ENCODE data around the gene PCSK5.
A peak's percentile ranks its signal among the peaks of the same experiment; 100 is the strongest.
"Not testable (repeated sequence)": the region's sequence is repeated elsewhere in the genome, so short reads cannot be mapped to it uniquely, and the experiment has no call there.

The PCSK5 gene

GRCh38 chr9:75891277-75891741, 836 bp downstream of the PCSK5 start:
- DNase-seq: no peak

GRCh38 chr9:75891771-75892215, 1.3 kb downstream of the PCSK5 start:
- no peak for DNase-seq

- no peak for DNase-seq
Measured at GRCh38 chr9:75892216-75892911, 1.9 kb downstream of the PCSK5 start.

- DNase-seq: no peak
Measured at GRCh38 chr9:75893106-75893505, 2.6 kb downstream of the PCSK5 start.

- DNase-seq: no peak
Measured at GRCh38 chr9:75894566-75894965, 4.1 kb downstream of the PCSK5 start.

- DNase-seq: no peak
Measured at GRCh38 chr9:75895112-75895511, 4.6 kb downstream of the PCSK5 start.

GRCh38 chr9:75896193-75896592, 5.7 kb downstream of the PCSK5 start:
- no peak for DNase-seq

- DNase-seq: not testable (repeated sequence)
Measured at GRCh38 chr9:75900893-75901524, 10.5 kb downstream of the PCSK5 start.

- DNase-seq: no peak
Measured at GRCh38 chr9:75903785-75904360, 13.4 kb downstream of the PCSK5 start.

- DNase-seq: no peak
Measured at GRCh38 chr9:75904364-75904763, 13.9 kb downstream of the PCSK5 start.

GRCh38 chr9:75906531-75906930, 16.1 kb downstream of the PCSK5 start:
- peak; percentile 17 for DNase-seq

- DNase-seq: no peak
Measured at GRCh38 chr9:75907329-75907728, 16.9 kb downstream of the PCSK5 start.

GRCh38 chr9:75907923-75908322, 17.4 kb downstream of the PCSK5 start:
- DNase-seq: no peak

- DNase-seq: peak; percentile 81
Measured at GRCh38 chr9:75909776-75910175, 19.3 kb downstream of the PCSK5 start.

GRCh38 chr9:75910731-75911130, 20.3 kb downstream of the PCSK5 start:
- no peak for DNase-seq

- DNase-seq: no peak
Measured at GRCh38 chr9:75911390-75911789, 20.9 kb downstream of the PCSK5 start.

- no peak for DNase-seq
Measured at GRCh38 chr9:75912951-75913350, 22.5 kb downstream of the PCSK5 start.

GRCh38 chr9:75914002-75914401, 23.5 kb downstream of the PCSK5 start:
- no peak for DNase-seq

GRCh38 chr9:75914883-75915452, 24.5 kb downstream of the PCSK5 start:
- no peak for DNase-seq

GRCh38 chr9:75918154-75918553, 27.7 kb downstream of the PCSK5 start:
- DNase-seq: no peak

- no peak for DNase-seq
Measured at GRCh38 chr9:75918909-75919308, 28.4 kb downstream of the PCSK5 start.

GRCh38 chr9:75921391-75922127, 31.1 kb downstream of the PCSK5 start:
- no peak for DNase-seq

GRCh38 chr9:75926385-75926784, 35.9 kb downstream of the PCSK5 start:
- DNase-seq: no peak
